GM12891 (cell line): ENCODE data around the gene PPP4C.

Experiments
- PAX5 ChIP-seq: IDR thresholded peaks from 2 replicates; pipeline ENCODE4 v1.6.1; 2011; ENCODE audit warnings: low read length, moderate library complexity, mild to moderate bottlenecking; ENCODE audit not compliant: insufficient read depth, severe bottlenecking
- POLR2A ChIP-seq: IDR thresholded peaks from 2 replicates; pipeline ENCODE4 v1.6.1; 2011; ENCODE audit warnings: low read depth, low read length, control low read depth
- POLR2AphosphoS5 ChIP-seq: IDR thresholded peaks from 2 replicates; pipeline ENCODE4 v1.6.1; 2011; ENCODE audit warnings: low read depth, low read length, control low read depth
- SPI1 ChIP-seq: IDR thresholded peaks from 2 replicates; pipeline ENCODE4 v1.6.1; 2011; ENCODE audit warnings: low read depth, low read length, control low read depth
- TAF1 ChIP-seq: IDR thresholded peaks from 2 replicates; pipeline ENCODE4 v1.6.1; 2011; ENCODE audit warnings: low read depth, low read length, control low read depth

DNA sequence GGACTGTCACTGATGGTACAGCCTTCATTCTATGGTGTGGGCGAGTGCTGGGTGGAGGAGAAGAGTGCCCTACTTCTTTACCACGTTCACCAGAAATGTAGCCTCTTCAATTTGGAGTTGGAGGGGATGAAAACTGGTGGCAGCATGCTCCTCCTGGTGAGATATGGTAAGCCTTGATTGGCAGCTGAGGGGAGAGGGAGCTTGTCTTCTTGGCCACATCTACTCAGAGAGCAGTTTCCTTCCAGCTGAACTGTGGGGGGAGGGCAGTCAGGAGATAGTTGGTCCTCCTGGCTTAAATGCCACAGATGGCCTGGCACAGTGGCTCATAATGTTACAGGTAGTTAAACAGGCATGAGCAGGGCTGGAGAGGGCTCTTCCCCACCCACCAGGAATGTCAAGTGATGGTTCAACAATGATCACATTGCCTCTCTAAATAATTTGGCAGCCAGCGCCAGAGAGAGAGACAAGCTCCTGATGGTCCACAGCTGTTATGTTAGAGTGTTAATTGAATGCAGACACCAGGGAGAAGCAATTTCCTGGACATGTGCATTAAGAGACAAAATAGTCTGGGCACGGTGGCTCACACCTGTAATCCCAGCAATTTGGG lies 56.2 kb downstream of the PPP4C start:
- TF ChIP-seq POLR2AphosphoS5 (no peak), POLR2A (no peak), PAX5 (no peak), TAF1 (no peak), SPI1 (no peak)
